ENCODE data around the gene JUP.

GRCh38 chr17:41769346-41769862 lies 17.1 kb downstream of the JUP start:
- TF ChIP-seq POLR2A (IDR thresholded peaks at IDR 0.05) (no peak), CTCF (IDR thresholded peaks at IDR 0.05) (no peak), POLR2AphosphoS5 (IDR thresholded peaks at IDR 0.05) (no peak), EP300 (IDR thresholded peaks at IDR 0.05) (no peak)

Data from stomach (tissue), 4 donors.